HG03097 (cell line): Measurements from ENCODE around the gene TMEM184B.

Experiments
- ATAC-seq: cut with Tn5 transposase; IDR thresholded peaks from one replicate; pipeline ENCODE4 v1.9.1; 2021; ENCODE audit not compliant: unreplicated experiment, low FRiP score

TMEM184B gene

DNA sequence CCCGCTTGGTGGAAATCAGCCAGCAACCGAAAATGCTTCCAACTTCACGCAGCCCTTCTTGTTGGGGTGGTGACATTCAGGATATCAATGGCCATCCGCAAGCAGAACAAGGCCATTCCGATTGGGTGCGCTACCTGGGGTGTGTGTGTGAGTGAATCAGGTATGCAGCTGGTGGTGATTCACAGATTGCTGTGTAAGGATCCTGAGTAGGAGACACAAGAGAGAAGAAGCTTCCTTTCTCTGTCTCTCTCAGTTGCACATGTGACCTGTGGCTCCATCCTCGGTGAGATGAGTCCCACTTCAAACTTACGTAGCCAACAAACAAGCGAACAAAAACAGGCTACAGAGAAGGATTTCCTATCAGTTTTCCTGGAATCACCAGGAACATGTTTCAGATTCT, 9.6 kb upstream of the TMEM184B start:
- ATAC-seq: no peak

DNA sequence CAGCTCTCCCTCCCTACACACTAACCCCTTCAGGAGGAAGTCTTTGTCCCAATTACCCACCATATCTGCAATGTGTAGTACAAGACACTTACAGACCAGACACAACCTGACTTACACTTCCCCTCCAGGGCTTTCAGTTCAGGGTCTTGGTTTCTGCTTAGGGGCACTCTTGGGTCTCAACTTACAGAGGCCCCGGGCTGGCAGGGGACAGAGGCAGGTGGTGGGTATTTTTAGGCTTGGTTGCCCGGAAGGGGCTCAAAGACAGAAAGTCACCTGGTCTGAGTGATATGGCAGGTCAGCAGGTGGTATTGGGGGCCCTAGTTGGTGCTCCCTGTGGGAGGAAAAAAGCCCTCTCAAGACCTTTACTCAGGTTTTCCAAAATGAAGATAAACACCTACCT, 3.4 kb upstream of the TMEM184B start:
- ATAC-seq: no peak

DNA sequence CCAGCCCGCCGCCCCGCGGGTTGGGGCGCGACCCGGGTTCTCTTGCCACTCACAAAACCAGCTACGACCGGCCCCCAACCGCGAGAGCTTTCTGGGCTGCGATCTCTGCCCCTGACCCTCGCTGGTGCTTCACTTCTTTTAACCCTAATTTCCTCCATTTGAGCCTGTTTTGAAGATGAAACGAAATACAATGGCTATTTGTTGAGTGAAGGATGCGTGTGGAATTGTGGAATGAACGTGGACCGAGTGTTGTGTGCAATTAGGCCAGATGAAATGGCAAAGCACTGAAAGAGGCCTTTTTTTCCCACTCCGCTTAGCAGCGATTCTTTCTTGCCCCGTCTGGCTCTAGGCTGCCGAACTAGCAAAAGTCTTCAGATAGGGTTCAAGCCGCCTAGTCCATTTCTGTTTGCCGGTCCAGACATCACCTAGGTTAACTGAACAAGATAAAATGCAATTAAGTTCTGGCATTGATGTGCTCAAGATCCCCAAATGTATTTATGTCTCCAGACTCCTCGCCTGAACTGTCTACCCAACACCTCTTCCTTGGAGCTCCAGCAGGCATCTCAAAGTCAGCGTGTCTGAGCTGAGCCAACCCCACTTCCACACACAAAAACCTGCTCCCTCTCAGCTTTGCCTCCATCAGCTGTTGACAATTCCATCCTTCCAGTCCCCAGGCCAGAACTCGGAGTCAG, 471 bp upstream of the TMEM184B start:
- no peak for ATAC-seq

DNA sequence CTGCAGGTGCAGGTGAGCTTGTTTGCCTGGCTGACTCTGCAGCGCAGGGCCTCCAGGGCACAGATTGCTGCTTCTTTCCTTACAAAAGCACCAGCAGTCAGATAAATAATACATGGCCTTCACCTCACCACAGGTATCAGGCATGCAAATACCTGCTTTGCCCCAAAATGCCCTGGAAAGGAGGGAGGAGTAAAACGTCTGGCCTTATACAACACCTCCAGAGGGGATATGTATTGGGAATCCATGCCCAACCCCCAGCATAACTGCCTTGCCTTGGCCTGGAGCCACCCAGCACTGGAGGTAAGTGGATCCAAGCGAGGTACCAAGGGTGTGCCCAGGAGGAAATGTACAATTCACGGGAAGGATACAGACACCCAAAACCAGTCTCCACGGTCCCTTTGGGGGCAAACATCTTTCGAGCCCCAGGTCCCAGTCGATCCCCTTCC, 860 bp downstream of the TMEM184B start:
- no peak for ATAC-seq

DNA sequence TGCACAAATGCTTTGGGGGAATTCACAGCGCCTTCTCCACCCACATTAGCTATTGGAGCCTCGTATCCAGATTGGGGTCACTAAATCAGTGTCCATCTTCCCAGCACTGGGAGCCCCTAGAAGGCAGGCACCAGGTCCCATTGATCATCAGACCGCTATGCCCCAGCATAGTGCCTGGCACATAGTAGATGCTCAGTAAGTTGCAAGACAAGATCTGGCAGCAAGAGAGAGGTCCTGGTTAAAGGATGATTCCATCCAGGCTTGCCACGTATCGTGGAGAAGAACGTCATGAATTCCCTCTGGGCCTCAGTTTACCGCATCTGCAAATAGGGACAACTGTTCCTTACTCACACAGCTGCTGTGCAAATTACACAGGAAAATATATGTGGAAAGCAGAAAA, 1.7 kb downstream of the TMEM184B start:
- no peak for ATAC-seq

DNA sequence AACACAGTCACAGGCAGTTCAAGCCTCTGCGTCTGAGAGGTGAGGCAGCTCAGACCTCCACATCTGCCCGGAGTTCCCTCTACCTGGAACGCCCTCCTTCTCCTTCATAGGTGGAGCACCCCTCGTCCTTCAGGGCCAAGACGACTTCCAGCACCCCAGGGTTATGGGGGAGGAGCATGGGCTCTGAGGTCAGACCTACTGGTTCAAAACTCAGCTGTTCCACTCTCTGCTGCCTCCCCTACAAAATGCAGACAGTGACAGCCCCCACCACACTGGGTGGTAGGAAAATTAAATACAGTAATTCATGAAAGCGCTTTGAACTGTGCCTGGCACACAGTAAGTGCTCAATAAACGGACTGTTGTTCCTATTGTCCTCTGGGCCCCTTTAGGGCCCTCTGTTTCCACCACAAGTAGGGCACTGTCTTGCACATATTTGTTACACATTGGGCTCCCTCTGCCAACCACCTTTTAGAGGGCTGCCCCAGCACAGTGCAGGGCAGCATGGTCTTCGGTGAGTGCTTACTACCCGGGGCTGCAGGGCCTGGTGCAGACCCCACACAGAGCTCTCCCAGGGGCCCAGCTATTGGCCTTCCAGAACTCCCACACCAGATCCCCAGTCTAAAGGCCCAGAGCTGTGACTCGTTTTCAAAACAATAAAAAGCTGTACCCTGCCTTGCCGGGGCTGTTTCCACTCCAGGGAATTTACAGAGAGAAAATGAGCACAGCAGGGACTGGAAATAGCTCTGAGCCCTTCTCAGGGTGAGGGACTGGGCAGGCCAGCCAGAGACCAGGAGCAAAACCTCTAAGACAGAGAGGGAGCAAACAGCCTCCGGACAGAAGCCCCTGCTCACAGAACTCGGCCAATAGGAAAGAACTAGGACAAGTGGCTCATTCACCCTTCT, 2.5 kb downstream of the TMEM184B start:
- no peak for ATAC-seq

DNA sequence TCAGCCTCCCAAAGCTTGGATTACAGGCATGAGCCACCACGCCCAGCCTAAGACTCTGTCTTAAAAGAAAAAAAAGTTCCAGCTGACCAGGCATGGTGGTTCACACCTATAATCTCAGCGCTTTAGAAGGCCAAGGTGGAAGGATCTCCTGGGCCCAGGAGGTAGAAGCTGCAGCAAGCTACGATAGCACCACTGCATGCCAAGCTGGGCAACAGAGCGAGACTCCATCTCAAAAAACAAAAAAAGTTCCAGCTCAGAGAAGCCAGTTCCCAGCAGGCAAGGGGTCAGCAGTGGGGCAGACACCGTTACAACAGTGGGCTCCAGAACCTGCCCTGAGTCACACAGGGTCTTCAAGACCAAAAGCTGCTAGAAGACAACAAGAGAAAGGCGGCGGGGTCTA, 3.3 kb downstream of the TMEM184B start:
- ATAC-seq: no peak

DNA sequence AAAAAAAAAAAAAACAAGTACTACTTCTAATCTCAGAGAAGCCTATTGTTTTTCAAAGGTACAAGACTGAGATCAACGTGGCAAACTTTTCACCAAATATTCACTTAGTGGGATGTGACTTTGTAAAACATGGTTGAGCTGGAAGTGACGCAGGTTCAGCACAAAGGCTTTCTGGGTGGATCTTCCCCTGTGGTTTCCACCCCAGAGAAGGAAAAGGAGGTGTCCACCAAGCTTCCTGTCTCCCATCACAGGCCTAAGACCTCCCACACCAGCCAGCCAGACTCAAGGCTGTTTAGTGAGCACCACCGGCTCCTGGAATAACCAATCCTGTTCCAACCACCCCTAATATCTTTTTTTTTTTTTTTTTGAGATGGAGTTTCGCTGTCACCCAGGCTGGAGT, 5.7 kb downstream of the TMEM184B start:
- ATAC-seq: no peak

DNA sequence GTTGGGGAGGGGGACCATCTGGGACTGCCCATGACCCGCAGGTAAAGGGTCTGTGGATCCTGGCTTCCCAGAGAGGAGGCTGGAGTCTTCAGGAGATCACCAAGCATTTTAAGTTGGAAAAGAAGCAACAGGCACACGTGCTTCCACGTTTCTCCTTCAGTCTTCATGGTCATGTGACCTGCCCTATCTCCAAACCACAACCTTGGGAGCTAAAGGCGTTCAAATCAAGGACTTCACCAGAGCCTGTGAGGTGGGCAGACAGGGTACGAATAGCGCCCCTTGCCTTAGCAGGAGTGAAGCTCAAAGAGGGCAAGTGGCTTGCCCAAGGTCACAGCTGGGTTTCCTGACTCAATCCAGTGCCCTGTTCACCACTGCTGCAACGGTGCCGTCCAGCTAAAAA, 6.7 kb downstream of the TMEM184B start:
- no peak for ATAC-seq

DNA sequence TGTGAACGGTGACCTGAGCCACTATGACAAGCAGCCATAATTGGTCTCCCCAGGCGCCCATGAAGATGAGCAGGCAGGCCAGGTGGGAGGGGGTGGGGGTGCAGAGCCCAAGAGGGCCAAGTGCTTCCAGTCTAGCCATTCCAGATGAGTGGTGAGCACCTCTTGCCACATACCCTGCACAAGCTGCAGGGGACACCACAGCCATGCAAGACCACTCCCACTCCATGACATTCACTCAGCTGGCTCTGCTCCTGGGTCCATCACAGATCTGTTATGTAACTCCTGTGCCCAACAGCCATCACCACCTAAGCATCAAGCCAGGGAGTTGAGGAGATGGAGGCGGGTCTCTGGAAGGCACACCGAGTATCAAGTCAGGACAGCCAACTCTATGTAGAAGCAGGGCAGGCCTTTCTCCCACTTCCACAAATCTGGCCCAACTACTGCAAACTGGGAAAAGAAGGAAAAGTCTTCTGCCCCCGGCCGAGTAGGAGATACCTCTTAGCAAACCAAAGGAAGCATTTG, 8.4 kb downstream of the TMEM184B start:
- no peak for ATAC-seq

DNA sequence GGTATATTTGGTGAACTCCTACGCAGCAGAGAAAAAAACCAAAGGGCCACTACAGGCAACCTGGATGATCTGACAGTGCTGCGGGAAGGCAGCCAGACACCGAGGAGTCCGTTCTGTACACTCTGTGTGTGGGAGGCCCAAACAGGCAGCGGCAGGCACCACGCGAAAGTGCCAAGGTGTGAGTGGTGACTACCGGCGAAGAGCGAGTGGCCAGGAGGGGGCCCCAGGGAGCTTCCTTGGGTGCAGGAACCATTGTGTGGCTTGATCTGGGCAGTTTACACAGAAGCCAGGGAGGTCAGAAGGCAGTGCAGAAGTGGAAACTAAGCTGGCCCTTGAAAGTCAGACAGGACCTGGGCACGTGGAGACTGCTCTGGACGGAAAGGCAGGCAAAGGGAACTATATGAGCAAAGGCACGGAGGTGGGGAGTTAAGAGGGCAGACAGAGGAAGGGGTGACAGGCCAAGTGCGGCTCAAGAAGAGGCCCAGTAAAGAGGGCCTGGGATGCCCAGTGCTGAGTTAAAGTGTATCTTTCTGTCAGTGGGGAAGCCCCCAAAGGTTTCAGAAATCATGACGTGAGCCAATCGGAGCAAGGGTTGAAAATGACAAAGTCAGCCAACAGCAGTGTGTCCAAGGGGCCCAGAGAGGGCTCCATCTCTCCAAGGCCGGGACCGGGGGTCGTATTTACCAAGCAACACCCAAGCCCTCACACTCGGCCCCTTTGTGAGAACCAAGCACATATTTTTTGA, 10.6 kb downstream of the TMEM184B start:
- ATAC-seq: no peak

DNA sequence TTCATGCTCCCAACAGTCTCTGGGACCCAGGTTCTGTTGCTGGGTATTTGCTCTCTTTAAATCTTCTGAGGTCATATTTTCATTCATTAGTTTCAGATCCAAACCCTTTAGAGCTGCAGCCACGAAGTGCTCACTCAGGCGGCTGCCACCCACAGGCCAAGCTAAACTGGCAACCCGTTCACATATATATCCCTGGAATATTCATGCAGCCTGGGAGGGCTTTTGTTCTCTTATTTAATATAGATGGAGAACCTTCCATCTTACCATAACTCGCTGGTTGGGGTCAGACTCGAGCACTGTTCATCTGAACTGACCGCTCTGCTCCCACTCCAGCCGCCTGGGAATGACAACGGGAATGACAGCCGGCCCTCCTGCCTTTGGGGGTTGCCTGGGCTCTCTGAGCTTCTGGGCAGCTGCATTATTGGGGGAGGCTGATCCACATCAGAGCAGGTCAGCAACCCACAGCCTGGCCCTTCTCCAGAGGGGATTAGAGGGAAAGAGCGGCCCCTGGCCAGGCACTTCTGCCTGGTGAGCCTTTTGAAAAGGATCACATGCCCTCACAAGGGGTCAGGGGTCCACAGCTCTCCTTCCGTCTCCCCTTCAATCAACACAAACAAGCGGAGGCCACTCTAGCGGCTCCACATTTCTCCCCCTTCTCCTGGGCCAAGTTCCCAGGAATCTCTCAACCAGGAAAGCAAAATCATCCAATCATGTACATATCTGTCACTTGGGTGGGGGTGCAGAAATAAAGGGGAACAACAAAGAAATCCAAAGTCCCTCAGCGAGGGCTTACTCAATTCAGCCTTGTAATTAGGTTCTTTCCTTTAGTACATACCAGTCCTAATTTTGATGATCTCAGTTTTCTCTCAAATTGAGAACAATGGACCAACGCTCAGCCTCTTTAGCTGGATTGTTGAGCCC, 11.8 kb downstream of the TMEM184B start:
- no peak for ATAC-seq

DNA sequence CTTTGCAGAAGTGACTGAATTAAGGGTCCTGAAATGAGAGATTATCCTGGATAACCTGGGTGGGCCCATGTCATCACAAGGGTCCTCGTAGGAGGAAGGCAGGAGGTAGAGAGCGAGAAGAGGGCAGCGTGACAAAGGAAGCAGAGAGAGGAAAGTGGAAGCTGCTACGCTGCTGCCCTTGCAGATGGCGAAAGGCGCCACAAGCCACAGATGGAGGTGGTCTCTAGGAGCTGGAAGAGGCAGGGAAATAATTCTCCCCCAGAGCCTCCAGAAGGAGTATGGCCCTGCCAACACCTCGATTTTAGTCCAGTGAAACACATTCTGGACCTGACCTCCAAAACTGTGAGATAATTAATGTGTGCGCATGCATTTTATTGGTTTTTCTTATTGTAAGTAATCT, 13.4 kb downstream of the TMEM184B start:
- ATAC-seq: no peak

DNA sequence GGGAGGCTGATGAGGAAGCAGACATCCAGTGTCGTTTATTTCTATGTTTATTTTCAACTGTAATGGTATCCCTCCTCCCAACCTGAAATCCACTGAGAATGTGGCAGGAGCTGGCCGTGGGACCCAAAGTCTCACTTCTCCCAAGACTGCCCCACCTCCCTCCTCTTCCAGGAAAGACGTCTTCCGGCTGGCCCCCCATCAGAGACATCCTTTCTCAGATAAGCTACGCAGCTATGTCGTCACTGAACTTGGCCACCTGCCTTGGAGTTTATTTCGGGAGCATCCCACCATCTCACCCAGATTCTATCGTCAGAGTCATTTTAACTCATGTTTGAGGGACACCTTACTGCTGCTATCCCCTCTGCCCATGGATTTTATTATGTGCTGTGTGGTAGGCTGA, 13.9 kb downstream of the TMEM184B start:
- ATAC-seq: no peak

DNA sequence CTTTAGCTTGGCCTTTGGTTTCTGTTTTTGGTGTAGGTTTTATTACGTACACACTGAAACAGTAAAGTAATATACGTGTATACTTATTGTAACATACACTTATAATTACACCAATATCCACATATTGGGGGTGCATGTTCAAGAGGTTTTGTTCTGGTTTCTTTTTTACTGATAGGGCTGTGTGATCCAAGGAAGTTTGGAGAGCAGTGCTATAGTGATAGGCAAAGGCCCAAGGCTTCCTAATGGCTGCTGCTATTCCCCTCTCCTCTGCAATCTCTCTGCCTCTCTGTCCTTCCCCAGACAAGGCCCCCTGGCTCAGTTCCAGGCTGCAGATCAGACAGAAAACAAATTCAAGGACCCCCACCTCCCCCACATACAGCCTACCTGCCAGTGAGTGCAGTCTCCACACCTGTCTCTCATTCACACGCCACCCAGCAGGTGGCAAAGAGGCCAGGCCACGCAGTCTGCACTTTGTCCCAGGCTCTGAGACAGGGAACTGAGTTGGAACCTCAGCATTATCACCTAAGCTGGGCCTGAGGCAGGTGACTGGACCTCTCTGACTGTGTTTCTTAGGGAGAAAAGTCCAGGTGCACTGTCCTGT, 15.1 kb downstream of the TMEM184B start:
- ATAC-seq: no peak

DNA sequence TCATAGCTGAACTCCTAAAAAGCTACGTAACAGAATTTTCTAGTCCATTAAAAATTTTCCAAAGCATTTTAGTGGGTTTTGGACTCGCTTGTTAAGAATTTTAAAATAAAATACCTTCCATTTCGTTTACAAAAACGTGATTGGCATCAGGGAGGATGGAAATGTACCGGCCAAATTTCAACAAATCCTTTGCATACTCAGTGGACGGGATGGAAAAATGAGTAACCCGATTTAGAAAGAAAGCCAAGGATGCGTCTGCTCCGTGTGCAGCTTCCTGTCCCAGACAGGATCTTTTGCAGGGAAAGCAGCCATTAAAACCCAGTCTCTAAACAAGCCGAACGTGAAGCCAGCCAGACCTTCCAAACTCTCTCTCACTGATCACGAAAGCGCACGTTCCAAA, 15.6 kb downstream of the TMEM184B start:
- no peak for ATAC-seq

DNA sequence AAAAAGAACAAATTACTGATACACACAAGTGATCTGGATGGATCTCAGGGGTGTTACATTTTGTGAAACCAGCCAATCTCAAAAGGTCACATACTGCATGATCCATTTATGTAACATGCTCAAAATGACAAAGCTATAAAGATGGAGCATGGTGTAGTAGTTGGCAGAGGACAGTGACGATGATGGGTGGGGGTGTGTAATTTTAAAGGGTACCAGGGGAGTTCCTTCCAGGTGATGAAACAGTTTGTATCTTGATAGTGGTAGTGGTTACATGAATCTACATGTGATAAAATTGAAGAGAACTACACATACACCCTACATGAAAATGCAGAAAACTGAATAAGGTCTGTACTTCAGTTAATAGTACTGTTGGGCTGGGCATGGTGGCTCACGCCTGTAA, 17.1 kb downstream of the TMEM184B start:
- ATAC-seq: no peak

DNA sequence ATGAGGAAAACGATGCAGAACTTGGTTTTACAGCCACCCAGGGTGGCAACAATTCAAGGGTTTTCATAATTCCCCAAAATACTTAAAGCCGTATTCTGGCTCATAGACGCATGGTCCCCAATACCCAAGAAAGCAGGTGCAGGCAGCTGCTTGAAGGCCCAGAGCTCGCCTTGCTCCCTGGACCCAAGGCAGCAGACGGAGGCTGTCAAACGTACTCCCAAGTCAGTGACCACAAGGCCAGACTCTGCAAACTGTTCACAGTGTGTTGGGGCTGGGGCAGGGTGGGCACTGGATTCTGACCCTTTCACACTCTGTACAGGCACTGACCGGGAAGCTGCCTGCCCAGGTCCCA, 21.5 kb downstream of the TMEM184B start:
- ATAC-seq: no peak

DNA sequence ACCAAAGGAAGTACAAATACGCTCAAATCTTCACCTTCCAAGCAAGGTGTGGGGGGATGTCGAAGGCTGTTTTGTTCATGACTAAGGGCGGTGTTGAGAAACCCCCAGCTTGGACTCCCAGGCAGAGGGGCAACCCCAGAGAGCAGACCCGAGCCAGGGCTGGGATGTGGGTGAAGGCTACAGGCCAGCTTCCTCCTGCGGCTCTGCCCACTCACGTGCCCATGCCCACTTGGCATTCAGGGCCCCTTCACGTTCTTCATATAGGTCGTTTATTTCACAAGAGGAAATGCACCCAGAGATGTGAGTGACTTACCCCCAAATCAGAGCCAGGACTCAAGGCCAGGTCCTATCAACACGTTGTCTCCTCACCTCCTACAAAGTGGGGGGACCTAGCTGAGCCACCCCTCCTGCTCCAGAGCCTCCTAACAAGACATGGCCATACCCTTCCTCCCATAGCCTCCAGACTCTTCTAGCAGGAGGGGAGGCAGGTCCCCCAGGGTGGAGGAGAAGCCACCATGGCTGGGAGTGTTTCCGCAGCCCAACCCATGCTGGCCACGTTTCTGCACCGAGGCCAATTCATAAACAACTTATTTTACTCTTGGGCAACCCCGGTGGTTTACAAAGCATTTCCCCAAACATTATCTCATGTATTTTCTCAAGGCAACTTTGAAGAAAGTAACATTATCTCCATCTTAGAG, 22.0 kb downstream of the TMEM184B start:
- no peak for ATAC-seq
